Activated naive CD4-positive, alpha-beta T cell treated with anti-CD3 and anti-CD28 coated beads, Interleukin-2, amount 50 U/mL, for 24 hours (primary cell): Measurements from ENCODE around the gene CTXND1.

Experiments used
- H3K27ac Mint-ChIP-seq: one replicate; pipeline ENCODE4 v1.8.0; 2021; ENCODE audit warnings: mild to moderate bottlenecking, mixed read lengths
- H3K27me3 Mint-ChIP-seq: one replicate; pipeline ENCODE4 v1.8.0; 2021; ENCODE audit warnings: mixed read lengths
- H3K36me3 Mint-ChIP-seq: one replicate; pipeline ENCODE4 v1.8.0; 2021; ENCODE audit warnings: mixed read lengths
- H3K4me1 Mint-ChIP-seq: one replicate; pipeline ENCODE4 v1.8.0; 2021; ENCODE audit warnings: mixed read lengths
- H3K4me3 Mint-ChIP-seq: one replicate; pipeline ENCODE4 v1.8.0; 2021; ENCODE audit warnings: mild to moderate bottlenecking, mixed read lengths
- H3K9me3 Mint-ChIP-seq: one replicate; pipeline ENCODE4 v1.8.0; 2021; ENCODE audit warnings: mixed read lengths

The CTXND1 gene

GRCh38 chr15:80182611-80183261 lies 69.3 kb downstream of the CTXND1 start:
- Mint-ChIP-seq H3K27me3 (no peaks in the 10 kb centered on the region), H3K4me3 (no peak overlapping the region), H3K27ac (no peak overlapping the region), H3K36me3 (peaks cover 27% of the 10 kb centered on the region), H3K4me1 (no peaks in the 10 kb centered on the region), H3K9me3 (no peaks in the 10 kb centered on the region)

GRCh38 chr15:80180986-80181385 lies 71.0 kb downstream of the CTXND1 start:
- Mint-ChIP-seq H3K27ac (no peak overlapping the region), H3K9me3 (no peaks in the 10 kb centered on the region)

GRCh38 chr15:80180468-80180867 lies 71.5 kb downstream of the CTXND1 start:
- Mint-ChIP-seq H3K27ac (no peak overlapping the region), H3K4me3 (no peak overlapping the region), H3K4me1 (no peaks in the 10 kb centered on the region), H3K27me3 (no peaks in the 10 kb centered on the region), H3K36me3 (peaks cover 19% of the 10 kb centered on the region), H3K9me3 (no peaks in the 10 kb centered on the region)

More at GRCh38 chr15:80180986-80181385, 71.0 kb downstream of the CTXND1 start:
- Mint-ChIP-seq H3K4me3 (no peak overlapping the region), H3K36me3 (peaks cover 20% of the 10 kb centered on the region), H3K27me3 (no peaks in the 10 kb centered on the region), H3K4me1 (no peaks in the 10 kb centered on the region)

GRCh38 chr15:80179935-80180334 lies 72.1 kb downstream of the CTXND1 start:
- Mint-ChIP-seq H3K36me3 (peaks cover 15% of the 10 kb centered on the region), H3K27ac (no peak overlapping the region), H3K27me3 (no peaks in the 10 kb centered on the region), H3K4me1 (no peaks in the 10 kb centered on the region), H3K4me3 (no peak overlapping the region), H3K9me3 (no peaks in the 10 kb centered on the region)

GRCh38 chr15:80179025-80179759 lies 72.8 kb downstream of the CTXND1 start:
- Mint-ChIP-seq H3K27ac (no peak overlapping the region), H3K36me3 (peaks cover 12% of the 10 kb centered on the region), H3K4me1 (no peaks in the 10 kb centered on the region), H3K27me3 (no peaks in the 10 kb centered on the region), H3K4me3 (no peak overlapping the region), H3K9me3 (no peaks in the 10 kb centered on the region)

GRCh38 chr15:80177156-80177555 lies 74.9 kb downstream of the CTXND1 start:
- Mint-ChIP-seq H3K9me3 (no peaks in the 10 kb centered on the region), H3K4me1 (no peaks in the 10 kb centered on the region), H3K27ac (no peak overlapping the region), H3K4me3 (no peak overlapping the region), H3K27me3 (no peaks in the 10 kb centered on the region), H3K36me3 (peaks cover 12% of the 10 kb centered on the region)

GRCh38 chr15:80176443-80176842 lies 75.6 kb downstream of the CTXND1 start:
- Mint-ChIP-seq H3K36me3 (peaks cover 9% of the 10 kb centered on the region), H3K27ac (no peak overlapping the region), H3K27me3 (no peaks in the 10 kb centered on the region), H3K9me3 (no peaks in the 10 kb centered on the region), H3K4me3 (no peak overlapping the region), H3K4me1 (no peaks in the 10 kb centered on the region)

- Mint-ChIP-seq H3K27ac (no peak overlapping the region), H3K36me3 (peaks cover 6% of the 10 kb centered on the region)
Measured at GRCh38 chr15:80175436-80175835, 76.6 kb downstream of the CTXND1 start.

GRCh38 chr15:80174017-80174746 lies 77.8 kb downstream of the CTXND1 start:
- Mint-ChIP-seq H3K4me3 (no peak overlapping the region), H3K4me1 (no peaks in the 10 kb centered on the region), H3K27me3 (no peaks in the 10 kb centered on the region), H3K9me3 (no peaks in the 10 kb centered on the region), H3K27ac (peak overlapping the region; percentile 9), H3K36me3 (peaks cover 6% of the 10 kb centered on the region)

More at GRCh38 chr15:80175436-80175835, 76.6 kb downstream of the CTXND1 start:
- no peaks in the 10 kb centered on the region for H3K4me1 Mint-ChIP-seq
- no peaks in the 10 kb centered on the region for H3K27me3 Mint-ChIP-seq
- no peak overlapping the region for H3K4me3 Mint-ChIP-seq
- H3K9me3 Mint-ChIP-seq: no peaks in the 10 kb centered on the region

GRCh38 chr15:80173022-80173759 lies 78.8 kb downstream of the CTXND1 start:
- no peaks in the 10 kb centered on the region for H3K9me3 Mint-ChIP-seq
- no peaks in the 10 kb centered on the region for H3K4me1 Mint-ChIP-seq
- no peak overlapping the region for H3K4me3 Mint-ChIP-seq
- no peak overlapping the region for H3K27ac Mint-ChIP-seq
- peaks cover 5% of the 10 kb centered on the region for H3K36me3 Mint-ChIP-seq
- no peaks in the 10 kb centered on the region for H3K27me3 Mint-ChIP-seq

GRCh38 chr15:80172401-80172800 lies 79.6 kb downstream of the CTXND1 start:
- no peak overlapping the region for H3K27ac Mint-ChIP-seq

GRCh38 chr15:80171787-80172186 lies 80.2 kb downstream of the CTXND1 start:
- Mint-ChIP-seq H3K27me3 (no peaks in the 10 kb centered on the region), H3K4me1 (no peaks in the 10 kb centered on the region), H3K36me3 (peaks cover 4% of the 10 kb centered on the region), H3K9me3 (no peaks in the 10 kb centered on the region), H3K27ac (no peak overlapping the region), H3K4me3 (no peak overlapping the region)

More at GRCh38 chr15:80172401-80172800, 79.6 kb downstream of the CTXND1 start:
- H3K27me3 Mint-ChIP-seq: no peaks in the 10 kb centered on the region
- H3K9me3 Mint-ChIP-seq: no peaks in the 10 kb centered on the region
- peaks cover 5% of the 10 kb centered on the region for H3K36me3 Mint-ChIP-seq
- H3K4me1 Mint-ChIP-seq: no peaks in the 10 kb centered on the region
- no peak overlapping the region for H3K4me3 Mint-ChIP-seq

GRCh38 chr15:80170596-80170995 lies 81.4 kb downstream of the CTXND1 start:
- no peaks in the 10 kb centered on the region for H3K4me1 Mint-ChIP-seq
- no peak overlapping the region for H3K27ac Mint-ChIP-seq
- no peak overlapping the region for H3K4me3 Mint-ChIP-seq
- no peaks in the 10 kb centered on the region for H3K9me3 Mint-ChIP-seq
- no peaks in the 10 kb centered on the region for H3K27me3 Mint-ChIP-seq
- peaks cover 2% of the 10 kb centered on the region for H3K36me3 Mint-ChIP-seq

- Mint-ChIP-seq H3K9me3 (no peaks in the 10 kb centered on the region), H3K27me3 (no peaks in the 10 kb centered on the region), H3K27ac (no peak overlapping the region), H3K36me3 (peaks cover 2% of the 10 kb centered on the region), H3K4me1 (no peaks in the 10 kb centered on the region), H3K4me3 (no peak overlapping the region)
Measured at GRCh38 chr15:80169768-80170357, 82.2 kb downstream of the CTXND1 start.

GRCh38 chr15:80168421-80168820 lies 83.6 kb downstream of the CTXND1 start:
- H3K36me3 Mint-ChIP-seq: peaks cover 8% of the 10 kb centered on the region
- H3K4me1 Mint-ChIP-seq: no peaks in the 10 kb centered on the region
- H3K27me3 Mint-ChIP-seq: no peaks in the 10 kb centered on the region
- no peak overlapping the region for H3K4me3 Mint-ChIP-seq
- H3K9me3 Mint-ChIP-seq: no peaks in the 10 kb centered on the region
- no peak overlapping the region for H3K27ac Mint-ChIP-seq
